Stomach (tissue), 4 donors: ENCODE data around the gene LINGO4.

Source experiments
- POLR2A ChIP-seq, 4 donors: fragments of 450-650 bp; IDR thresholded peaks; one replicate each; pipeline ENCODE4 v1.6.1; 2016; ENCODE audit warnings: antibody characterized with exemption in 4 of 4, control low read depth in 2 of 4, mild to moderate bottlenecking in 1 of 4, moderate library complexity in 1 of 4
- TF ChIP-seq, protein P1 (sequence below), 7 experiments: fragments of 450-650 bp in 4 of 7; fragments of 200-600 bp in 3 of 7; sonication (generic) in 3 of 7; IDR thresholded peaks; one replicate each; pipeline ENCODE4 v1.5.1; 2016 to 2019; ENCODE audit warnings: antibody characterized with exemption in 7 of 7, control low read depth in 2 of 7, mild to moderate bottlenecking in 1 of 7

- TF ChIP-seq, protein P1, sequence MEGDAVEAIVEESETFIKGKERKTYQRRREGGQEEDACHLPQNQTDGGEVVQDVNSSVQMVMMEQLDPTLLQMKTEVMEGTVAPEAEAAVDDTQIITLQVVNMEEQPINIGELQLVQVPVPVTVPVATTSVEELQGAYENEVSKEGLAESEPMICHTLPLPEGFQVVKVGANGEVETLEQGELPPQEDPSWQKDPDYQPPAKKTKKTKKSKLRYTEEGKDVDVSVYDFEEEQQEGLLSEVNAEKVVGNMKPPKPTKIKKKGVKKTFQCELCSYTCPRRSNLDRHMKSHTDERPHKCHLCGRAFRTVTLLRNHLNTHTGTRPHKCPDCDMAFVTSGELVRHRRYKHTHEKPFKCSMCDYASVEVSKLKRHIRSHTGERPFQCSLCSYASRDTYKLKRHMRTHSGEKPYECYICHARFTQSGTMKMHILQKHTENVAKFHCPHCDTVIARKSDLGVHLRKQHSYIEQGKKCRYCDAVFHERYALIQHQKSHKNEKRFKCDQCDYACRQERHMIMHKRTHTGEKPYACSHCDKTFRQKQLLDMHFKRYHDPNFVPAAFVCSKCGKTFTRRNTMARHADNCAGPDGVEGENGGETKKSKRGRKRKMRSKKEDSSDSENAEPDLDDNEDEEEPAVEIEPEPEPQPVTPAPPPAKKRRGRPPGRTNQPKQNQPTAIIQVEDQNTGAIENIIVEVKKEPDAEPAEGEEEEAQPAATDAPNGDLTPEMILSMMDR (IDR thresholded peaks at IDR 0.05): no peak
- no peak for TF ChIP-seq POLR2A (IDR thresholded peaks at IDR 0.05)
Measured at GRCh38 chr1:151763990-151764389, 41.2 kb downstream of the LINGO4 start.
